NCI-H524 treated with DMSO at 0.1 percent for 48 hours (cell line): ENCODE measurements around the gene TRMT2A.
"Not testable (repeated sequence)": the region's sequence is repeated elsewhere in the genome, so short reads cannot be mapped to it uniquely, and the experiment has no call there.

Source experiments
- DNase-seq: peaks from one replicate; lab custom pipeline; 2025; lab: John Stamatoyannopoulos, UW

TRMT2A gene, protein sequence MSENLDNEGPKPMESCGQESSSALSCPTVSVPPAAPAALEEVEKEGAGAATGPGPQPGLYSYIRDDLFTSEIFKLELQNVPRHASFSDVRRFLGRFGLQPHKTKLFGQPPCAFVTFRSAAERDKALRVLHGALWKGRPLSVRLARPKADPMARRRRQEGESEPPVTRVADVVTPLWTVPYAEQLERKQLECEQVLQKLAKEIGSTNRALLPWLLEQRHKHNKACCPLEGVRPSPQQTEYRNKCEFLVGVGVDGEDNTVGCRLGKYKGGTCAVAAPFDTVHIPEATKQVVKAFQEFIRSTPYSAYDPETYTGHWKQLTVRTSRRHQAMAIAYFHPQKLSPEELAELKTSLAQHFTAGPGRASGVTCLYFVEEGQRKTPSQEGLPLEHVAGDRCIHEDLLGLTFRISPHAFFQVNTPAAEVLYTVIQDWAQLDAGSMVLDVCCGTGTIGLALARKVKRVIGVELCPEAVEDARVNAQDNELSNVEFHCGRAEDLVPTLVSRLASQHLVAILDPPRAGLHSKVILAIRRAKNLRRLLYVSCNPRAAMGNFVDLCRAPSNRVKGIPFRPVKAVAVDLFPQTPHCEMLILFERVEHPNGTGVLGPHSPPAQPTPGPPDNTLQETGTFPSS

DNA sequence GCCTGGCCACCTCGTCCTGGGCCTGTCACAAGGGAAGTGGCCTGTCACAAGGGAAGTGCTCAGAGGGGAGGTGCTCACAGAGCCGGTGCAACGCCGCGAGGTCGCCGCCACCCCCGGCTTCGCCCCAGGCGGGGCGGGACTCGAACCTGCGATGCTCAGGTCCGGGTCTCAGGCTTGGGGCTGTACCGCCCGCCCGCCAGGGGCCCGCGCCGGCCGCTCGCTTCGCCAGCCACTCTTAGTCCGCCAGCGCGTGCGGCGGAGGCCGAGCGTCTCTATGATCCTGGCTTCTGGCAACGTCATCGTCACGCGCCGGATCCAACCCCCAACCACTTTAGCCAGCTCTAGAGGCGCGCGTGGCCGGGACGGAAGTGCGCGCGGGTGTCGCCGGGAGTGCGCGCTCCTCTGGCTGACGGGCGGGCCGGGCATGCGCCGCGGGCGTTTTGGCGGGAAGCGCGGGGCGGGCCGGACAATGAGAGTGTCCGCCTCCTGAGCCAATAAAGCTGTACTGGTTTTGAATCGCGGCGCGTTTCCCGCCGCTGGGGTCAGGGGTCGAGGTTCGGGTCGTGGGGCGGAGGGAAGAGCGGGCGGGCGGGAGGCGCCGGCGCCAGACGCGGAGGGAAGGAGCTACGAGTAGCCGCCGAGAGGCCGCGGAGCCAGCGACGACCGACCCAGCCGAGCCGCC is at the start of gene TRMT2A:
Gene TRMT2A, minus strand, starts transcription at position 276 of the 682 bp plus-strand sequence. CDS start 320 bp downstream, outside the sequence.
- DNase-seq = peak; percentile 86

GRCh38 chr22:20166703-20167102 is 49.7 kb upstream of the TRMT2A start:
- DNase-seq = no peak

GRCh38 chr22:20165913-20166312 is 48.9 kb upstream of the TRMT2A start:
- DNase-seq = no peak

- no peak for DNase-seq
Observed at GRCh38 chr22:20165421-20165820, 48.4 kb upstream of the TRMT2A start.

DNA sequence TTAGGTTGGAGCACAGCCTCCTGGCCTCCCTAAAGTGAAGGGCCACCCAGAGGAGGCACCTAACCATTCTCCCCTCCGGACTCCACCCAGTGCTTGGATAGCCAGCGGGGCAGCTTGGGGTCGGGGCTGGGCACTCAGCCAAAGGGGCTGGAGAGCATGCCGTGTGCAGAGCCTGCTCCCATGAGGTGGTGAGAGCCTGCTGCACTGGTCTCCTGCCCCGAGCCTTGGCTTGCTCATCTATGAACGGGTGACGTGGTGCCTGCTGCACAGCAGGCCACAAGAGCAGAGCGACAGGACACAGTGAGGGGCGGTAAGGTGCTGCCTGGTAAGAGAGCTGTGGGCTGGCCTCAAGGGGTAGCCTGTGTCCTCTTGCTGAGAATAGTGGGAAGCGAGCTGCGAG is 47.8 kb upstream of the TRMT2A start:
- DNase-seq = no peak

DNA sequence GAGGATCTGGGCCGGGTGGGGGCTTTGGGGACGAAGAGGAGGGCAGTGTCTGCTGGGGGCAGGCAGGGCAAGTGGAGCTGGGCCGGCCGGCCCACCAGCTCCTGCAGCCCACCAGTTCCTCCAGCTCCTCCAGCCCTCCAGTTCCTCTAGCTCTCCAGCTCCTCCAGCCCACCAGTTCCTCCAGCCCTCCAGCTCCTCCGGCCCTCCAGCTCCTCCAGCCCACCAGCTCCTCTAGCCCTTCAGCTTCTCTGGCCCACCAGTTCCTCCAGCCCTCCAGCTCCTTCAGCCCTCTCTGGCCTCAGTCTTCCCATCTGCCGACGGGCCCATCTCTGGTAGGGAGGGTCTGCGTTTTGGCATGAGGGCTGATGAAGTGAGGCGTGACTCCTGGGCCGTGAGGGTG is 43.0 kb upstream of the TRMT2A start:
- no peak for DNase-seq

GRCh38 chr22:20159531-20159930 is 42.5 kb upstream of the TRMT2A start:
- not testable (repeated sequence) for DNase-seq

DNA sequence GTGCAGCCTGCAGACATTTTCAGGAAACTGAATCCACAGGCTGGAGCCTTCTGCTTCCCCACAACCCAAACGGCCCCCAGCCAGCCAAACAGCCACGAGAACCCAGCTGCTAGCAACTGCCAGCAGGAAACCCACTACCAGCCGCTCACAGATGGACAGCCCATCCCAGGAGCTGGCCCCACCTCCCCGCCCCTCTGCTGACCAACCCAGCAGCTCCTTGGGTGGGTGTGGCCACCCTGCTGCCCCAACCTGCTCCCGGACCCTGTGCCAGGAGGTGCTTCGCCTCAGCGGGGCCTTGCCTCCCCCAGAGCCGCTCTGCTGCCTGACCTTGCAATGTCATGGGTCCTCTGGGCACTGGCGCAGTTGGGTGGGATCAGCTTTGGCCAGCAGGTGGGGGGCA is 42.0 kb upstream of the TRMT2A start:
- peak; percentile 34 for DNase-seq

DNA sequence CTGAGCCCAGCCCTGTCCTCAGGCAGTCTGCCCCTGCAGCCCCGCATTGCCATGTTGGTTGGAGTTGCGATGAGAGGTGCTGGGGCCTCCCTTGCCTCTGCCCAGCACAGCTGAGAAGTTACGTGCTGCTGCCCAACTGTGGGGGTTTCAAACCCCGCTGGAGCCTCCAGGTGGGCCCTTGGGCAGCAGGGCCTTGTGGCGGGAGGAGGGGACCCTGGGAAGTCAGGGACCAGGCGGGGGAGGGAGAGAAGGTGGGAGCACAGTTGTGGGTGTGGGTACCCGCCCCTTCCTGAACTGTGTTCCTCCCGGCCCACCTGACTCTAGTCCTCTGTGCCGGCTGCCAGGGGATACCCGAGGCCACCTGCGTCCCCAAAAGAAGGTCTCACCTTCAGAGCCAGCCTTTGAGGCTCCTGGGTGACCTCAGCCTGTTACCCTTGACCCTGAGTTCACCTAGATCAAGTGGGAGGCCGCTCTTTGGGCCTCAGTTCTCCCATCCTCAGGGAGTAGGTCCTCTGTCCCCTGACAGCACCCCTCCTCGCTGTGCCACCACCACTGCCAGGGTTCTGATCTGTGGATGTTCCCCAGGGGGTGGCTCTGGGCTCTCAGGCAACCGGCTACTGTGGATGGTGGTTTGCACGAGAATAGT is 41.5 kb upstream of the TRMT2A start:
- no peak for DNase-seq

DNA sequence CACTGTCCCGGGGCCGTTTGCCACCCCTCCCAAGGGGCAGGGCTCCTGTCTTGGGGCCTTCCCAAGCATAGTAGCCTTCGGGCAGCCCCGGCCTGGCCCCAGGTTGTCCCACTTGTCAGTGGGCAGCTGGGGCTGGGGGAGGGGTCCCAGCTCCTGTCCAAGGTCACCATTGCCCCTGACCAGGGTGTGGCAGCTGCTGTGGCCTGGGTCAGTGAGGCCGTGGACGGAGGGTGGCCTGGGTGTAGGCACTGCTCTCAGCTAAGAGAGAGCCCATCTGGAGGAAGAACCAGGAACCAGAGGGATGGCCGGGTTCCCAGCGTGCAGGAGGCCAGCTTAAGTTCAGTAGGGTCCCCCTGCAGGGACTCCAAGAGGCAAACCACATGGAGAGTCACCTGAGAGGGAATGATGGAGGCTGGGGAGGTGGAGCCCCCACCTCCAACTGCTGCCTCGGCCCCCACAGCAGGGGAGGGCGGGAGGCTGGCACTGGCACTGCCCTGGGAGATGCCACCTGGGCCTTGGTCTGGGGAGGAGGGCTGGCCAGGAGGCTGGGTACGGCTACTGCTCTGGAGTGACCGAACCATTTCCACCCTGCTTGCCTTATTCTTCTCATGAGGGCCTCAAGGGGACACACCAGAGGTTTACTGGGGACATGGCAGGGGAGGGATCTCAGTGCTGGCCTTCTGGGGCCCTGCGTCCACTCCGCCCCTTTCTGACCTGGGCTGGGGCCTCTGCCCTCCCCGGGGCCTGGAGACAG is 40.6 kb upstream of the TRMT2A start:
- DNase-seq = no peak

- DNase-seq = no peak
Observed at GRCh38 chr22:20156611-20157429, 39.8 kb upstream of the TRMT2A start.

- no peak for DNase-seq
Observed at GRCh38 chr22:20156042-20156389, 39.0 kb upstream of the TRMT2A start.

DNA sequence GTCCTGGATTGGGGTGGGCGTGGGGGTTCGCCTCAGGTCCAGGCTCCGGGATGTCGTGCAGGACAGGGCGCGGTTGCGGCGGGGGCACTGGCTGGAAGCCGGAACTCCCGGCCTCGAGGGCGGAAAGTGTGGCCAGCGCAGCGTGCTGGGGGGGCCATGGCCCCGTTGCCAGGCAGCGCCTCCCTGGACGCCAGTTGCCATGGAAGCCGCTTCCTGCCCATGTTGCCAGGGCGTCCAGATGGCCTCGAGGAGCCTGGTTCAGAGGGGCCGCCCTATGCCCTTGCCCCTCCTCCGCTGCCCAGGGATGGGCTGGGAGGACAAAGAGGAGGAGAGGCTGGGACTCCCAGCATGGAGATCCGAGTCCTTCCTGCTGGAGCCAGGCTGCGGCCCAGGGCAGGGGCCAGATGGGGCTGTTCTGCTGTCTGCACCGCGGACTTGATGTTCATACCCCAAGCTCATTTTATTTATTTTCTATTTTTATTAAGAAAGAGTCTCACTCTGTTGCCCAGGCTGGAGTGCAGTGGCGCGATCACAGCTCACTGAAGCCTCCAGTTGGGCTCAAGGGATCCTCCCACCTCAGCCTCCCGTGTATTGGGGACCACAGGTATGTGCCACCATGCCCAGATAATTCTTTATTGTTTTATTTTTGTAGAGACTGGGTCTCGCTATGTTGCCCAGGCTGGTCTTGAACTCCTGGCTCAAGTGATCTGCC is 38.5 kb upstream of the TRMT2A start:
- DNase-seq = peak; percentile 55

DNA sequence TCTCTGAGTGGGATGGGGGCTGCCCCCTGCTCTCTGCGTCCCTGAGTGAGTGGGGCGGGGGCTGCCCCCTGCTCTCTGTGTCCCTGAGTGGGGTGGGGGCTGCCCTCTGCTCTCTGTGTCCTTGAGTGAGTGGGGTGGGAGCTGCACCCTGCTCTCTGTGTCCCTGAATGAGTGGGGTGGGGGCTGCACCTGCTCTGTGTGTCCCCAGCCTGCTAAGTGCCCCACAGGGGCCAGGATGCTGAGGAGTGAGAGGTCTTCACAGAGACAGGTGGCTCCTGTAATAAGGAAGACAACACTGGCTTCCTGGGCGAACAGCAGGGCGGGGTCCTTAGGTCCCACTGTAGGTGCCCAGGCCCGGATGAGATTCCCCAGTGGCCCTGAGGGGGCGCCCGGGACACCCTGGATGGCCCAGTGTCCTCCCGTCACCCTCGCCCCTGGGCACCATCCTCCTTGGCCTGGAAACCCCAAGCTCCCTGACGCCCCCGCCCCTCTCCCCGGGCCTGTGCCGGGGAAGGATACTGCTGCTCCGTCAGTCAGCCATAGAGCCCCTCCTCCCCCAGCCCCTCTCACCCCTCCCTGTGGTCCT is 37.7 kb upstream of the TRMT2A start:
- DNase-seq = no peak

DNA sequence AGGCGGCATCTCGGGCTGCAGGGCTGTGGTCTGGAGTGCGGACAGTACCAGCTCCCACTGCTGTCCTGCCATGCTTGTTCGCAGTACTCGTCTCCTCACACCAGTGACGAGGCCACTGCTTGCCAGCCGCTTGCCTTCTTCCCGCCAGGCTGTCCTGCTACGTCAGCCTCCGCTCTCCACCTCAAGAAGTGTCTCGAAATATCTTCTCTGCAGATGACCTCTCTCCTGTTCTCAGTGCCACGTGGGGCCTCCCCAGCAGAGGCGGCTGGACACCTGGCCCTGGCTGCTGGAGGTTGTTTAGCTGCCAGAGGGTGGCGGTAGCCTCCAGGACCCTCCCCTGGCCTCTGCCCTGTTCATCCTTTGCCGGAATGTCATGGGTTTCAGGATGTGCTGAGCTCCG is 36.9 kb upstream of the TRMT2A start:
- no peak for DNase-seq

GRCh38 chr22:20152464-20152890 is 35.5 kb upstream of the TRMT2A start:
- DNase-seq = no peak

DNA sequence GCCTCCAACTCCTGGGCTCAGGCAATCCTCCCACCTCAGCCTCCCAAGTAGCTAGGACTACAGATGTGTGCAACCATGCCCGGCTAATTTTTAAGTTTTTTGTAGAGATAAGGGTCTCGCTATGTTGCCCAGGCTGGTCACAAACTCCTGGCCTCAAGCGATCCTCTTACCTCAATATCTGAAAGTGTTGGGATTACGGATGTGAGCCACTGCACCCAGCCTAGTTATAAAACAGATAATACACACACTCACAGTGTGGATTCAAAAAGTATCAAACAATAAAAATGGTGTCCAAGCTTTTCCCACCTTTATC is 34.2 kb upstream of the TRMT2A start:
- no peak for DNase-seq

GRCh38 chr22:20150381-20151275 is 33.6 kb upstream of the TRMT2A start, which contains the start of gene CCDC188:
CCDC188 (minus strand) TSS chr22:20151055; CDS start chr22:20150986, 69 bp downstream.
- no peak for DNase-seq
